Kidney epithelial cell (primary cell): Measurements from ENCODE around the gene CRYZL1. TPM values are rescaled to one million over a fixed set of nuclear protein-coding genes. Genes with fewer than 3 reads are reported as not detected.

ENCODE experiments used
- DNase-seq: peaks from one replicate; pipeline ENCODE4 v3.0.0-alpha.2; 2010; ENCODE audit warnings: low read depth
- H3K27me3 ChIP-seq: 2 replicates; pipeline ENCODE4 v1.6.0; 2011; ENCODE audit warnings: low read length; ENCODE audit not compliant: control insufficient read depth, insufficient read depth
- H3K36me3 ChIP-seq: 2 replicates; pipeline ENCODE4 v1.5.1; 2011; ENCODE audit warnings: low read length; ENCODE audit not compliant: control insufficient read depth, insufficient read depth
- H3K4me3 ChIP-seq: 2 replicates; pipeline ENCODE4 v1.5.1; 2011; ENCODE audit warnings: low read depth, mild to moderate bottlenecking, control low read depth, low read length
- CTCF ChIP-seq: IDR thresholded peaks from 2 replicates; pipeline ENCODE4 v1.5.1; 2011; ENCODE audit warnings: mild to moderate bottlenecking, moderate library complexity, low read length, control low read depth, inconsistent platforms; ENCODE audit not compliant: insufficient read depth, poor library complexity, severe bottlenecking
- total RNA-seq: library from RNA; depleted of rRNA; stranded (reverse); fragments of >200 nt; gene quantifications from 2 replicates; pipeline ENCODE4 v1.2.3, GENCODE V29; 2015

The CRYZL1 gene
- total RNA-seq, 1 donor from 2014 or later: 12.6 TPM

- H3K27me3 ChIP-seq: no peaks in the 10 kb centered on the region
- DNase-seq: no peak
- TF ChIP-seq CTCF: no peak
- no peak overlapping the region for H3K4me3 ChIP-seq
- no peaks in the 10 kb centered on the region for H3K36me3 ChIP-seq
These were observed 10.6 kb upstream of the CRYZL1 start for GRCh38 chr21:33651965-33652680.

GRCh38 chr21:33650929-33651509, 9.5 kb upstream of the CRYZL1 start:
- no peak overlapping the region for H3K4me3 ChIP-seq
- no peak for DNase-seq
- no peaks in the 10 kb centered on the region for H3K36me3 ChIP-seq
- no peaks in the 10 kb centered on the region for H3K27me3 ChIP-seq
- TF ChIP-seq CTCF: no peak

DNA sequence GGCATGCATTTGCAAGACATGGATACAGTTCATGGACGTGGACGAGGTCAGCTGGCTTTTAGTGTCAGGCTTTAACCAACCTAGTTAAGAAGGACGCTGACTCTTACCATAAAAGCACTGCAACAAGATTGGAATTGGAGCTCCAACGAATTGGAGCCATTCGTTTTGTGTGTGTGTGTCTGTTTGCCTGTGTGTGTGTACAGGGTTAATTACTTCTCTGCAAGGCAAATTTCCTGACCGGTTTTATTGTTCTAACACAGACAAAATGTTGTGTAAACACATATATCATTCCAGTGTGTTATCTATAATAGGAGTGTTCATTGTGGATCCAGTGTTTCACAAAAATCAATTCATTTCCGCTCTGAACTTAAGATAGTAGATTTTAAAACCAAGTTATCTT, 8.7 kb upstream of the CRYZL1 start:
- Histone ChIP-seq H3K4me3 (no peak overlapping the region), H3K36me3 (no peaks in the 10 kb centered on the region), H3K27me3 (no peaks in the 10 kb centered on the region)
- no peak for TF ChIP-seq CTCF
- no peak for DNase-seq

- DNase-seq: no peak
- Histone ChIP-seq H3K4me3 (no peak overlapping the region), H3K36me3 (no peaks in the 10 kb centered on the region), H3K27me3 (no peaks in the 10 kb centered on the region)
- TF ChIP-seq CTCF: no peak
These were observed 7.0 kb upstream of the CRYZL1 start for GRCh38 chr21:33648555-33648954.

DNA sequence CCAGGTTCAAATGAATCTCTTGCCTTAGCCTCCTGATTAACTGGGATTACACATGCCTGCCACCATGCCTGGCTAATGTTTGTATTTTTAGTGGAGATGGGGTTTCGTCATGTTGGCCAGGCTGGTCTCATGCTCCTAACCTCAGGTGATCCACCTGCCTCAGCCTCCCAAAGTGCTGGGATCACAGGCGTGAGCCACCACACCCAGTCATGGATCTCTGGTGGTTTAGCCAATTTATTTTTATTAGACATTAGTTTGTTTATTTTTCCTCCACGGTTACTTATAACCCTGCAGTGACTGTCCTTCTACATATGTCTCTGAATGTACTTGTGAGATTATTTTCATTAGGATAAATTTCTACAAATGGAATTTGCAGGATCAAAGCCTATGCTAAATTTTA, 6.0 kb upstream of the CRYZL1 start:
- DNase-seq: no peak
- Histone ChIP-seq H3K36me3 (no peaks in the 10 kb centered on the region), H3K4me3 (no peak overlapping the region), H3K27me3 (no peaks in the 10 kb centered on the region)
- TF ChIP-seq CTCF: no peak

DNA sequence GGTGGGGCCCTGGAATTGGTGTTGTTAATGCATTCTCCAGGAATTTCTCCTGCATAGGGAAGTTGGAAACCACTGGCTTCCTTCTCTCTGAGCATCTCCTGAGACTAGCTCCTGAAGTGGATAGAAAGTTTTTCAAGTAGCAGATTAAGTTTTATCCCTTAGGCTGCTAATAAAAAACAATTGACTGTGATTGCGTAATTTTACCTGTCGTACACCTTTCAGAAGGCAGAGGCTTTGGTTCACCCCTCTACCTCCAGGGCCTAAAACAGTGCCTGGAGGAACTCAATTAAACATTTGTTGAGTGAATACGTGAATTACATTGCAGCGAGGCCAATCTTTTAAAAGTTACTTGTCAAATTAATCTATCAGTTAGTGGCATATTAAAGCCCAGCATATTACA, 4.2 kb upstream of the CRYZL1 start:
- Histone ChIP-seq H3K27me3 (no peaks in the 10 kb centered on the region), H3K4me3 (no peak overlapping the region), H3K36me3 (no peaks in the 10 kb centered on the region)
- no peak for DNase-seq
- TF ChIP-seq CTCF: no peak
